ENCODE data around the gene CDK5RAP2. TPM values are rescaled to one million over a fixed set of nuclear protein-coding genes. Genes with fewer than 3 reads are reported as not detected.

Gene CDK5RAP2
- total and polyA plus RNA-seq, 2 donors (not counting 1 experiment from before 2014, with no cell fraction given), result 17.7 to 48.6 TPM

DNA sequence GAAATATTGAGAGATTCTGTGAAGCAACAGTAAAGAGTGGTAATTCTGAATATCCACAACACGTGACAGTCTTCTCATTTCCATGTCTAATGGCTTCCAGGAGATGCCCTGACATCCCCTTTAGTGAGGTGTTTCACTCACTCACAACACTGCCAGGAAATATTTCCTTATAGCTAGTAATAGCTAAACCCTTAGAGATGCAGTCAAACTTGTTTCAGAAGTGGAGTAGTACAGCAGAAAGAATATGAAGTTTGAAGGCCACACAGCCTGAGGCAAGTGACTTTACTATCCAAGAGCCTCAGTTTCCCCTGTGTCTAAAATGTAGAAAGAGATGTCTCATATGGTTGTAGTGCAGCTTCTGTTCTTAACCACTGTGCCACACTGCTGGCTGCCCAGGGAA lies 139.2 kb downstream of the CDK5RAP2 start:
- Histone ChIP-seq H3K4me3 (replicated peaks in 1 of 4; ENCODE audit: control extremely low read depth in 1 of 4, insufficient read depth in 1 of 4, low read depth in 3 of 4, low read length in 4 of 4) (no peak overlapping the region), H3K36me3 (ENCODE audit: control insufficient read depth, insufficient read depth, low read length) (peaks cover 1% of the 10 kb centered on the region), H3K27me3 (ENCODE audit: control insufficient read depth, insufficient read depth, low read length) (no peaks in the 10 kb centered on the region), H3K79me2 (ENCODE audit: control insufficient read depth, insufficient read depth, low read length) (no peaks in the 10 kb centered on the region), H3K9me3 (ENCODE audit: control insufficient read depth, insufficient read depth, low read depth, low read length) (no peaks in the 10 kb centered on the region), H3K4me1 (ENCODE audit: control insufficient read depth, extremely low read depth, insufficient read depth, low read length) (peaks cover 15% of the 10 kb centered on the region), H2AFZ (ENCODE audit: low read length) (no peak overlapping the region), H3K27ac (ENCODE audit: insufficient read depth, low read length) (no peak overlapping the region), H3K9ac (ENCODE audit: insufficient read depth, low read length) (no peak overlapping the region), H4K20me1 (ENCODE audit: control insufficient read depth, extremely low read depth, insufficient read depth, low read length) (no peaks in the 10 kb centered on the region), H3K4me2 (ENCODE audit: extremely low read depth, insufficient read depth, low read length) (no peak overlapping the region)
- TF ChIP-seq CTCF (conservative IDR thresholded peaks at IDR 0.05 in 1 of 2, IDR thresholded peaks at IDR 0.05 in 1 of 2; ENCODE audit: low read depth in 1 of 2, low read length in 2 of 2) (no peak), EZH2 (IDR thresholded peaks at IDR 0.05; ENCODE audit: low read length, missing control alignments) (no peak)
- DNase-seq (ENCODE audit: low read depth in 2 of 2), result no peak

DNA sequence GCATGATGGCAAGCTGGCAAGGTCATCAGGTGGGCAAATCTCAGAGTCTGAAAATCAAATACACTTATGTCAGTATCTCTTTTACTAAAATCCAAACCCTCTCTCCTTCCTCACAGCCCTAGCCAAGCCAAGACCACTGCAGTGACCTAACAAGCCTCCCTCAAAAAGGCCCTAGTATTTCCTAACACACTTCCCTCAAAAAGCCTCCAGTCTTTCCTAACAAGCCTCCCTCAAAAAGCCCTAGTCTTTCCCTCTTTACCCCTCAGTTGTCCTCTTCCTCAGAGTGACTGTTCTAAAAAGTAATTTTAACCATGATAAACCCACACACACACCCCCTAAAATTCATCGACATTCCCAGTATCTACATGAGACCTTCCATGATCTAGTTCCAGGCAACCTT lies 140.0 kb downstream of the CDK5RAP2 start:
- Histone ChIP-seq H2AFZ (ENCODE audit: low read length) (no peak overlapping the region), H3K9me3 (ENCODE audit: control insufficient read depth, insufficient read depth, low read depth, low read length) (no peaks in the 10 kb centered on the region), H3K36me3 (ENCODE audit: control insufficient read depth, insufficient read depth, low read length) (peaks cover 1% of the 10 kb centered on the region), H3K79me2 (ENCODE audit: control insufficient read depth, insufficient read depth, low read length) (no peaks in the 10 kb centered on the region), H3K9ac (ENCODE audit: insufficient read depth, low read length) (no peak overlapping the region), H3K4me1 (ENCODE audit: control insufficient read depth, extremely low read depth, insufficient read depth, low read length) (peaks cover 17% of the 10 kb centered on the region), H3K4me2 (ENCODE audit: extremely low read depth, insufficient read depth, low read length) (no peak overlapping the region), H3K27me3 (ENCODE audit: control insufficient read depth, insufficient read depth, low read length) (no peaks in the 10 kb centered on the region), H3K27ac (ENCODE audit: insufficient read depth, low read length) (no peak overlapping the region), H3K4me3 (replicated peaks in 1 of 4; ENCODE audit: control extremely low read depth in 1 of 4, insufficient read depth in 1 of 4, low read depth in 3 of 4, low read length in 4 of 4) (no peak overlapping the region), H4K20me1 (ENCODE audit: control insufficient read depth, extremely low read depth, insufficient read depth, low read length) (no peaks in the 10 kb centered on the region)
- DNase-seq (ENCODE audit: low read depth in 2 of 2), result no peak
- TF ChIP-seq EZH2 (IDR thresholded peaks at IDR 0.05; ENCODE audit: low read length, missing control alignments) (no peak), CTCF (conservative IDR thresholded peaks at IDR 0.05 in 1 of 2, IDR thresholded peaks at IDR 0.05 in 1 of 2; ENCODE audit: low read depth in 1 of 2, low read length in 2 of 2) (no peak)

GRCh38 chr9:120438836-120439546 lies 141.0 kb downstream of the CDK5RAP2 start:
- Histone ChIP-seq H3K36me3 (ENCODE audit: control insufficient read depth, insufficient read depth, low read length) (peaks cover 1% of the 10 kb centered on the region), H3K27me3 (ENCODE audit: control insufficient read depth, insufficient read depth, low read length) (no peaks in the 10 kb centered on the region), H3K4me3 (replicated peaks in 1 of 4; ENCODE audit: control extremely low read depth in 1 of 4, insufficient read depth in 1 of 4, low read depth in 3 of 4, low read length in 4 of 4) (no peak overlapping the region), H3K4me2 (ENCODE audit: extremely low read depth, insufficient read depth, low read length) (no peak overlapping the region), H3K9me3 (ENCODE audit: control insufficient read depth, insufficient read depth, low read depth, low read length) (no peaks in the 10 kb centered on the region), H3K4me1 (ENCODE audit: control insufficient read depth, extremely low read depth, insufficient read depth, low read length) (peaks cover 22% of the 10 kb centered on the region), H3K79me2 (ENCODE audit: control insufficient read depth, insufficient read depth, low read length) (no peaks in the 10 kb centered on the region), H3K9ac (ENCODE audit: insufficient read depth, low read length) (no peak overlapping the region), H2AFZ (ENCODE audit: low read length) (no peak overlapping the region), H4K20me1 (ENCODE audit: control insufficient read depth, extremely low read depth, insufficient read depth, low read length) (no peaks in the 10 kb centered on the region), H3K27ac (ENCODE audit: insufficient read depth, low read length) (no peak overlapping the region)
- peak in 1 of 2 donors; percentile 37 for DNase-seq (ENCODE audit: low read depth in 2 of 2)
- TF ChIP-seq EZH2 (IDR thresholded peaks at IDR 0.05; ENCODE audit: low read length, missing control alignments) (no peak), CTCF (conservative IDR thresholded peaks at IDR 0.05 in 1 of 2, IDR thresholded peaks at IDR 0.05 in 1 of 2; ENCODE audit: low read depth in 1 of 2, low read length in 2 of 2) (peak; percentile 28 to 72)

Measured in fibroblast of lung (primary cell).